IPS-NIHi11 (cell line): ENCODE measurements around the gene ELMO2.
A peak's percentile ranks its signal among the peaks of the same experiment; 100 is the strongest.

Experiments used
- DNase-seq: peaks from one replicate; pipeline ENCODE4 v3.0.0; 2012; ENCODE audit warnings: mixed read lengths, low spot score

ELMO2 gene, protein sequence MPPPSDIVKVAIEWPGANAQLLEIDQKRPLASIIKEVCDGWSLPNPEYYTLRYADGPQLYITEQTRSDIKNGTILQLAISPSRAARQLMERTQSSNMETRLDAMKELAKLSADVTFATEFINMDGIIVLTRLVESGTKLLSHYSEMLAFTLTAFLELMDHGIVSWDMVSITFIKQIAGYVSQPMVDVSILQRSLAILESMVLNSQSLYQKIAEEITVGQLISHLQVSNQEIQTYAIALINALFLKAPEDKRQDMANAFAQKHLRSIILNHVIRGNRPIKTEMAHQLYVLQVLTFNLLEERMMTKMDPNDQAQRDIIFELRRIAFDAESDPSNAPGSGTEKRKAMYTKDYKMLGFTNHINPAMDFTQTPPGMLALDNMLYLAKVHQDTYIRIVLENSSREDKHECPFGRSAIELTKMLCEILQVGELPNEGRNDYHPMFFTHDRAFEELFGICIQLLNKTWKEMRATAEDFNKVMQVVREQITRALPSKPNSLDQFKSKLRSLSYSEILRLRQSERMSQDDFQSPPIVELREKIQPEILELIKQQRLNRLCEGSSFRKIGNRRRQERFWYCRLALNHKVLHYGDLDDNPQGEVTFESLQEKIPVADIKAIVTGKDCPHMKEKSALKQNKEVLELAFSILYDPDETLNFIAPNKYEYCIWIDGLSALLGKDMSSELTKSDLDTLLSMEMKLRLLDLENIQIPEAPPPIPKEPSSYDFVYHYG

GRCh38 chr20:46406200-46406985 is at the start of gene ELMO2:
Gene ELMO2 (minus strand): TSS chr20:46406615. CDS start chr20:46394482, 12,133 bp downstream.
- peak; percentile 99 for DNase-seq

GRCh38 chr20:46455729-46456128 is 49.3 kb upstream of the ELMO2 start:
- no peak for DNase-seq

- DNase-seq: no peak
Observed at GRCh38 chr20:46446851-46447250, 40.4 kb upstream of the ELMO2 start.

DNA sequence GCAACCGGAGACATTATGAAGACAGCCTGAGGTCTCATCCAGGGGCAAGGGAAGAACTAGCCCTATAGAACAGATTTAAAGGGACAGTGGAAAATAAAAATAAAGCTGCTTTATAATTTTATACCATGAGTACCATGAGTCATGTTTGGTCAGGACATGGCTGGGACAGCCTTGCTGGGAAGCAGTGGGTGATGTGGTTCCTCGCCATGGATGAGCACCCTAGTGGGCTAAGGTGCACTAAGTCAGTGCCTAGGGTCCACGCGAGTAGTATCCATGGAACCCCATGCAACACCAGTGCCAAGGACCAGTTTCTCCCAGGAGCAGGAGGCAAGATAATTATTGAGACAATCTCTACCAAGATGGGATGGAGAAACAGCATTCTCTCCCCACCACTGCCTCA is 33.4 kb upstream of the ELMO2 start:
- DNase-seq: no peak

DNA sequence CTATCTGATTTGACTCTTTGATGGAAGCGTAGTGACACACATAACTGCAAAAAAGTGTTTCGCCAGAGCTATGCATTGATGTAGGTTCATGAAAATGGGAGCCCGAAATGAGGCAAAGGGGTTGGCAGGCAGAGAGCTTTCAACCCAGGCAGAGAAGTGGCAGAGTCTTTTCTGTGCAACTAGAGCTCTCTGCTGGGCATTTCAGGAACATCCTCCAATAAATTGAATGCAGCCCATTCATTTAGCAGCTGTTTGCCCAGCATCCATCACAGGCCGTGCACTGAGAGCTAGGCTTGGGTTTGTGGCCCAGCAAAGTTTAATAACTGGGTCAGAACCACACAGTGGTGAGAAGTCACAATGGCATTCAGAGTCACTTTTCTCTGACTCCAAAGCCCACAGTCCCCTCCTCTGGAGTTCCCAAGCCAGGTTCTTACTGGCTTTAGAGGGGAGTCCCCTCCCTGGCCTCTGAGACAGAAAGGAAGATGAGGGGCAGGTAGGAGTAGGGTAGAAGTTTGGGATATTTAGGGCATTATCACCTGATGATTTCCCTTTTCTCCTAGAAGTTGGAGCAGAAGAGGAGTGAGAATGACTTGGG is 31.8 kb upstream of the ELMO2 start:
- peak; percentile 58 for DNase-seq

GRCh38 chr20:46435146-46435545 is 28.7 kb upstream of the ELMO2 start:
- no peak for DNase-seq

- no peak for DNase-seq
Observed at GRCh38 chr20:46434597-46434996, 28.2 kb upstream of the ELMO2 start.

GRCh38 chr20:46433051-46433450 is 26.6 kb upstream of the ELMO2 start:
- DNase-seq: no peak

- DNase-seq: no peak
Observed at GRCh38 chr20:46430921-46431712, 24.7 kb upstream of the ELMO2 start.

- DNase-seq: no peak
Observed at GRCh38 chr20:46427384-46427783, 21.0 kb upstream of the ELMO2 start.

- DNase-seq: peak; percentile 37
Observed at GRCh38 chr20:46423882-46424482, 17.6 kb upstream of the ELMO2 start.

GRCh38 chr20:46423342-46423741 is 16.9 kb upstream of the ELMO2 start:
- DNase-seq: peak; percentile 38

DNA sequence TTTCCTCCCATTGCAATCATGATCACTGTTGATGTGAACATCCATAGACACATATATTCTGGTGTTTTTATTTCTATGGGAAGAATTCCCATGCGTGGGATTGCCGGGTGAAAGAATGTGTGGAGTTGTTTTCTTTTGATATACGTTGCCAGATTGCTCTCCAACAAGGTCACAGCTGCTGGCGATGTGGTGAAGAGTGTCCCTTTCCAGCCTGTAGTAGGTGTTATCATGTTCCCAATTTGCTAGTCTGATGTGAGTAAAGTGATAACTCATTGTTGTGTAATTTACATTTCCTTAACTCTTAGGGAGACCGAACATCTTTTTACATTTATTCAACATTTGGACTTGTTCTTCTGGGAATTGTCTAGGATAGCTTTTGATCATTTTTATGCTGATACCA is 14.5 kb upstream of the ELMO2 start:
- no peak for DNase-seq

GRCh38 chr20:46419882-46420281 is 13.5 kb upstream of the ELMO2 start:
- DNase-seq: no peak

DNA sequence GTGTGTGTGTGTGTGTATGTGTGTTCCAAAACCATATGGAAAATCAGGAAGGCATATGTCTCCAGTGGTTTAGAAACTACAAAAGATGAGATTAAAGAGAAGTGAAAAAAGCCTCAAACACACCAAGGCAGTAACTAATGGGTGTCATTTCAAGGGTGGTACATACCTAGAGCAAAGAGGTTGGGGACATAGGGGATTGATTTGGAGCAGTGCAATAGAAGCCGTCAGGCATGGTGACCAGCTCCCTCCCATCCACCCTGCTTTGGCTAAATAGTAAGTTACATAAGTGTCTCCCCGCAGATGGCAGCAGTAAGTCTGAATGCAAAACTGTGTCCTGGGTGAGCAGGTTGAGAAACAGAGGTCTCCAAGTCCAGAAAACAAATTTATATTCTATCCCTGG is 10.4 kb upstream of the ELMO2 start:
- DNase-seq: no peak

- DNase-seq: no peak
Observed at GRCh38 chr20:46416421-46416820, 10.0 kb upstream of the ELMO2 start.

DNA sequence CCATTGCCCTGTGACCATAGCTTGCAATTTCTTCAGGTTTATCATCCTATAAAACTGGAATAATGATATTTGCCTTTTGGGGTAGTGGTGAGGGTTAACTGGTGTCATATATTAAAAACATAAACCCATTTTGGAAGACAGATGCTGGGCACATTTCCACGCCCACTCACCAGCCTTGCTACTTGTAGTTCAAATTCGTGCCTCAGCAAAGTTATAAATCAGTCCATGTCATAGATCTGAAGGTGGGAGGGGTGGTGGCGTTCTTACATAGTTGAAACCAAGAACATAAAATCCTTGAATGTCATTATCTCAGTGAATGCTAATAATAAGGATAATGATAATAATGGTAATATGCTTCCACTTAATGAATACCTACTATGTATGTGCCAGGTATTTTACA is 9.4 kb upstream of the ELMO2 start:
- no peak for DNase-seq

GRCh38 chr20:46414608-46415007 is 8.2 kb upstream of the ELMO2 start:
- no peak for DNase-seq

- no peak for DNase-seq
Observed at GRCh38 chr20:46411637-46412036, 5.2 kb upstream of the ELMO2 start.

GRCh38 chr20:46408281-46408731 is 1.9 kb upstream of the ELMO2 start:
- no peak for DNase-seq

DNA sequence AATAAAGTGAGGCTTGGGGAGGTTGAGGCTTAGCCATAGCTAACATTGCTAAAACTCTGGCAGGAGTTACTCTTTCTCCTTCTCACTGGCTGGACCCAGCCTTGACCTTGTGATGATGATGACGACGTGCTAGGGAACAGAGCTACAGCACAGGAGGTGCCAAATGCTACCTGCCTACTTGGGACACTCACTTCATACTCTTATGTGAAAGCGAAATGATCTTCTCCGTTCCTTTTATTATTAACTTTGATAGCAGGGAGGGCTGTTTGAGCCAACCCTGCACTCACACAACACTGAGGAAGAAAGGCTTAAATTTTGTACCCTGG is 1.2 kb upstream of the ELMO2 start:
- DNase-seq: no peak
